Heart left ventricle (tissue), 16 donors: ENCODE measurements around the gene KMO. TPM values are rescaled to one million over a fixed set of nuclear protein-coding genes. Genes with fewer than 3 reads are reported as not detected.

Experiments used
- ATAC-seq, 4 donors: fragments of 200-7000 bp; cut with Tn5 transposase; one replicate each; pipeline ENCODE4 v1.9.1; 2020 to 2022; ENCODE audit warnings: moderate library complexity in 4 of 4, mild to moderate bottlenecking in 3 of 4, moderate number of reproducible peaks in 1 of 4
- DNase-seq, 5 donors: peaks; one replicate each; pipeline ENCODE4 v3.0.0-alpha.2; 2020
- H3K27ac ChIP-seq, 12 donors: fragments of 200-600 bp; sonication (generic) in 4 of 12; one replicate each; pipeline versions ENCODE4 v1.5.0 to v1.8.0; 2016 to 2022; ENCODE audit warnings: mild to moderate bottlenecking in 2 of 12
- H3K27me3 ChIP-seq, 9 donors: fragments of 200-600 bp; sonication (generic) in 2 of 9; one replicate each; pipeline versions ENCODE4 v1.5.1 to v1.8.0; 2016 to 2022; ENCODE audit warnings: mild to moderate bottlenecking in 3 of 9
- H3K36me3 ChIP-seq, 9 donors: fragments of 200-600 bp; sonication (generic) in 2 of 9; one replicate each; pipeline versions ENCODE4 v1.5.0 to v1.8.0; 2018 to 2022; ENCODE audit warnings: mild to moderate bottlenecking in 2 of 9
- H3K4me1 ChIP-seq, 12 donors: fragments of 200-600 bp; sonication (generic) in 4 of 12; one replicate each; pipeline versions ENCODE4 v1.5.0 to v1.8.0; 2016 to 2022; ENCODE audit warnings: mild to moderate bottlenecking in 3 of 12
- H3K4me3 ChIP-seq, 12 donors: fragments of 200-600 bp; sonication (generic) in 4 of 12; one replicate each; pipeline versions ENCODE4 v1.5.0 to v1.8.0; 2017 to 2022; ENCODE audit warnings: mild to moderate bottlenecking in 9 of 12, moderate library complexity in 4 of 12
- H3K9me3 ChIP-seq, 12 donors: fragments of 200-600 bp; sonication (generic) in 4 of 12; one replicate each; pipeline versions ENCODE4 v1.5.0 to v1.8.0; 2016 to 2022; ENCODE audit warnings: mild to moderate bottlenecking in 1 of 12
- POLR2A ChIP-seq, 2 donors: fragments of 450-650 bp; IDR thresholded peaks; one replicate each; pipeline ENCODE4 v1.6.1; 2017; ENCODE audit warnings: antibody characterized with exemption in 2 of 2, mild to moderate bottlenecking in 2 of 2, moderate library complexity in 2 of 2
- WGBS, 4 donors: extraction: QIAGEN DNeasy Blood & Tissue Kit in 2 of 4; methylation state at CpG; one replicate each; pipeline versions ENCODE4 v1.1.5 to v1.1.7; 2013 to 2018; 5-methylcytosine and 5-hydroxymethylcytosine counted together
- intact Hi-C, 10 donors: fragments of 100-400 bp; cut with DNase I; formaldehyde crosslinking; loops; one replicate each; pipeline versions ENCODE4 v1.11.1 to v1.14.2; 2022
- polyA plus RNA-seq, 2 donors: library from polyadenylated mRNA; stranded (reverse); fragments of 200-250 nt; gene quantifications; one replicate each; pipeline ENCODE4 v1.2.3, GENCODE V29; 2013
- total RNA-seq, 9 donors: library from RNA; depleted of rRNA in 2 of 9; stranded (reverse); fragments of >200 nt in 2 of 9; fragmentation: NEBNext Ultra II Directional in 3 of 9; extraction: Animal tissue kit (Norgen Biotek cat#: 25700) in 3 of 9; gene quantifications; one replicate each; pipeline versions ENCODE4 v1.1.0 to v1.2.4, GENCODE V29; 2016 to 2023
- TF ChIP-seq, protein P1 (sequence below), 12 donors: fragments of 200-600 bp; sonication (generic) in 4 of 12; IDR thresholded peaks; one replicate each; pipeline versions ENCODE4 v1.5.0 to v1.8.0; 2018 to 2022; ENCODE audit warnings: antibody characterized with exemption in 12 of 12, mild to moderate bottlenecking in 5 of 12
- donor health status: ischemic (EF 13 %, LVEDD 7.1; RV severe dilation, severe dysfunction).
- donor health status: healthy with polysubstance abuse.
- donor health status: DM: no; HTN: yes; CAD: no.
- donor health status: DM: no; HTN: no; CAD: no.
- donor health status: ischemic (EF 25% LVEDD 6.9; RV normal size, moderate dysfunction).
- donor health status: ischemic (EF 25% LVEDD 5.7; RV mildly dilated, moderate dysfunction).
- donor health status: healthy.
- donor health status: DM: yes; HTN: yes; CAD: no.
- donor health status: ischemic (EF 35%, LVEDD 5.7; RV mildly dilated, moderate dysfunction).
- donor health status: nonischemic (EF 11% LVEDD 7.7; RV severe dilation, severe dysfunction).
- donor health status: DM: yes; HTN: yes; CAD: no.
- donor health status: PGD.
- donor health status: ischemic (EF 29% LVEDD 5.4; RV normal size, mild dysfunction).
- donor health status: nonischemic (EF 23%, LVEDD 6.1; RV moderate dilation, normal function).

KMO gene
- total and polyA plus RNA-seq, 11 donors = 0.07 to 3.9 (median 0.15) TPM; not detected in 3

DNA sequence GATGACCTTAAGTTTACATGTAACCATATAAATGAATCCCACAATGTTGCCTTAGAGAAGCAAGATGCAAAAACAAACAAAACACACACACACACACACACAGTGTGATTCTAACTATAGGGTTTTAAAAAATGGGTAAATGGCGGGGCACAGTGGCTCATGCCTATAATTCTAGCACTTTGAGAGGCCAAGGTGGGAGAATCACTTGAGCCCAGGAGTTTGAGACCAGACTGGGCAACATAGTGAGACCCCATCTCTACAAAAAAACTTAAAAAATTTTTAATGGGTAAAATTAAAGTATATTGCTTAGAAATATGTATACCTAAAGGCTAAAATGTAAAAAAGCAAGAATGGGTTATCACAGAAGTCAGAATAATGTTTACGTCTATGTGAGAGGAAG, 15.8 kb downstream of the KMO start:
- H3K4me1 ChIP-seq = peaks cover 0 to 14% (median 0%) of the 10 kb centered on the region in 12 donors
- no peak overlapping the region for H3K27ac ChIP-seq
- no peak for ATAC-seq
- no peaks in the 10 kb centered on the region for H3K9me3 ChIP-seq
- intact Hi-C loops = no loop called here
- no peak for TF ChIP-seq POLR2A (IDR thresholded peaks at IDR 0.05)
- TF ChIP-seq, protein P1, sequence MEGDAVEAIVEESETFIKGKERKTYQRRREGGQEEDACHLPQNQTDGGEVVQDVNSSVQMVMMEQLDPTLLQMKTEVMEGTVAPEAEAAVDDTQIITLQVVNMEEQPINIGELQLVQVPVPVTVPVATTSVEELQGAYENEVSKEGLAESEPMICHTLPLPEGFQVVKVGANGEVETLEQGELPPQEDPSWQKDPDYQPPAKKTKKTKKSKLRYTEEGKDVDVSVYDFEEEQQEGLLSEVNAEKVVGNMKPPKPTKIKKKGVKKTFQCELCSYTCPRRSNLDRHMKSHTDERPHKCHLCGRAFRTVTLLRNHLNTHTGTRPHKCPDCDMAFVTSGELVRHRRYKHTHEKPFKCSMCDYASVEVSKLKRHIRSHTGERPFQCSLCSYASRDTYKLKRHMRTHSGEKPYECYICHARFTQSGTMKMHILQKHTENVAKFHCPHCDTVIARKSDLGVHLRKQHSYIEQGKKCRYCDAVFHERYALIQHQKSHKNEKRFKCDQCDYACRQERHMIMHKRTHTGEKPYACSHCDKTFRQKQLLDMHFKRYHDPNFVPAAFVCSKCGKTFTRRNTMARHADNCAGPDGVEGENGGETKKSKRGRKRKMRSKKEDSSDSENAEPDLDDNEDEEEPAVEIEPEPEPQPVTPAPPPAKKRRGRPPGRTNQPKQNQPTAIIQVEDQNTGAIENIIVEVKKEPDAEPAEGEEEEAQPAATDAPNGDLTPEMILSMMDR (IDR thresholded peaks at IDR 0.05) = no peak
- H3K36me3 ChIP-seq = no peaks in the 10 kb centered on the region
- DNase-seq = no peak
- WGBS, 4 donors = 42 to 72% (median 55%) methylated on average over 2 of the region's 2 CpGs
- no peak overlapping the region for H3K4me3 ChIP-seq
- no peaks in the 10 kb centered on the region for H3K27me3 ChIP-seq

GRCh38 chr1:241550318-241550717, 18.1 kb downstream of the KMO start:
- no peak for ATAC-seq

DNA sequence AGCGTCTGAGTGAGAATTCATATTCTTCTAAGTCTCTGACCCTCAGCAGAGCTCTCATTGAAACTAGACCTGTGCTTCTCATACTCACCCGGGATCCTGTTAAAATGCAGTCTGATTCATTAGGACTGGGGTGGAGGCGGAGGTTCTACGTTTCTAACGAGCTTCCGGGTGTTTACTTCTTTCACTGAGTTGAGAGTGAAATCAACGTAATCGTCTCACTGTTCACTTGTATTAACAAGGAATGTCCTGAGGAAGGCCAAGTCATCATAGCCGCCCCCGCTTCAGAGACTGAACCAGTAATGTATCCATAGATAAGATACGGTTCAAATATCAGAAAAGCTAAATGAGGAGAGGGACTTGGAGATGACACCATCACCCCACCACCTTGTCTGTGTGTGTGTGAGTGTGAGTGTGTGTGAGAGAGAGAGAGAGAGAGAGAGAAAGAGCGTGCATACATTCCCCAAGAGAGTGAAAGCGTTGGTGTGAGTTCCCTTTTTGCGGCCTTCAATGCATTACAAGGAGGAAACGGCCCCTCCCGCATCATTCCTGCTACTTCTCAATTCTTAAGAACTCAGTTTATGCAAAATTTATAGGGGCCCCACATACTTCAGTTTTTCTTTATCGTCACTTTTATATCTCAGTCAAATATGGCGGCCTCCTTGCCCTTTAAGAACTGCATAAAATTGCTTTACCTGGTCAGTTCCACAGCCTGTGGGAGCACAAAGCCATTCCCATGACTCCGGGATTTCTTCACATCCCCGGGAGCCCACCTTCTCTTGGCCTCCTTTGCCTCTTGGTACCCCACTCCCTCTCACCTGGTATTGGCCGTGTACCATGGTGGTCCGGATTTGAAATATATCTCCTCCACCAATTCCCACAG, 19.8 kb downstream of the KMO start:
- Histone ChIP-seq H3K27me3 (no peaks in the 10 kb centered on the region), H3K27ac (peak overlapping the region in 3 of 12 donors; percentile 17 to 90 (median 48)), H3K9me3 (no peaks in the 10 kb centered on the region), H3K4me3 (peak overlapping the region in 8 of 12 donors; percentile 5 to 40 (median 21)), H3K4me1 (peaks cover 0 to 14% (median 0%) of the 10 kb centered on the region in 12 donors), H3K36me3 (no peaks in the 10 kb centered on the region)
- TF ChIP-seq, protein P1 (IDR thresholded peaks at IDR 0.05) = no peak
- no peak for TF ChIP-seq POLR2A (IDR thresholded peaks at IDR 0.05)
- DNase-seq = peak in 4 of 5 donors; percentile 34 to 55 (median 46)
- peak in 3 of 4 donors; percentile 58 to 78 (median 64) for ATAC-seq
- WGBS, 4 donors = 66 to 74% (median 71%) methylated on average over 22 of the region's 22 CpGs
- intact Hi-C loops = no loop called here

More at GRCh38 chr1:241550318-241550717, 18.1 kb downstream of the KMO start:
- Histone ChIP-seq H3K9me3 (no peaks in the 10 kb centered on the region), H3K4me1 (peaks cover 0 to 14% (median 0%) of the 10 kb centered on the region in 12 donors), H3K27me3 (no peaks in the 10 kb centered on the region), H3K27ac (peak overlapping the region in 1 of 12 donors; percentile 90), H3K36me3 (no peaks in the 10 kb centered on the region), H3K4me3 (no peak overlapping the region)
- WGBS, 4 donors = 67 to 83% (median 72%) methylated on average over 1 of the region's 1 CpG
- intact Hi-C loops = no loop called here
- TF ChIP-seq, protein P1 (IDR thresholded peaks at IDR 0.05) = no peak
- no peak for TF ChIP-seq POLR2A (IDR thresholded peaks at IDR 0.05)
- no peak for DNase-seq

GRCh38 chr1:241553886-241554592, 21.9 kb downstream of the KMO start:
- Histone ChIP-seq H3K4me1 (peaks cover 0 to 14% (median 0%) of the 10 kb centered on the region in 12 donors), H3K4me3 (no peak overlapping the region), H3K27me3 (no peaks in the 10 kb centered on the region), H3K27ac (no peak overlapping the region), H3K36me3 (no peaks in the 10 kb centered on the region), H3K9me3 (no peaks in the 10 kb centered on the region)
- TF ChIP-seq POLR2A (IDR thresholded peaks at IDR 0.05) = no peak
- TF ChIP-seq, protein P1 (IDR thresholded peaks at IDR 0.05) = no peak
- no peak for DNase-seq
- intact Hi-C loops = no loop called here
- 75 to 87% (median 83%) methylated on average over 7 of the region's 7 CpGs for WGBS, 4 donors
- no peak for ATAC-seq
